ENCODE results near the gene ENC1.

The ENC1 gene

DNA sequence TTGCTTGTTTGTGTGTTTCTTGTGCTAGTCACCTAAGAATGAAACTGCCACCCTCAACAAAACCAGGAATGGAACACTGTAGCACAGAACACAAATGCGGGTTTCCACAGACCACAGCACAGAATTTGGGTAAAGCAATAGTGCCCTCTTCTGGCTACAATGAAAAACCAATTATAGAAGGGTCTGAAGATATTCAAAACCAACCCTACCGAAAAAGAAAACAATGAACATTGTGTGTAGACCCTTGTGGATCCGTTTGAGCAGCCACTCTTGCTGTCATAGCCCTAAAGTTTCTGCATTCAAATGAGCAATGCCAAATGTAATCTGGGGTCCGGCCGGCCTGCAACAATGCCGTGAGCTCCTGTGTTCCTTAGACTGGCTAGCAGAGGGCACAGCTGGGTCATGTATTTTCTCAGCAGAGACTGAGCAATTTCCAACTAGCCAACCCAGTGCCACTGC is 8.3 kb upstream of the ENC1 start:
- DNase-seq (ENCODE audit: low spot score): peak; percentile 70
- TF ChIP-seq, protein P1, sequence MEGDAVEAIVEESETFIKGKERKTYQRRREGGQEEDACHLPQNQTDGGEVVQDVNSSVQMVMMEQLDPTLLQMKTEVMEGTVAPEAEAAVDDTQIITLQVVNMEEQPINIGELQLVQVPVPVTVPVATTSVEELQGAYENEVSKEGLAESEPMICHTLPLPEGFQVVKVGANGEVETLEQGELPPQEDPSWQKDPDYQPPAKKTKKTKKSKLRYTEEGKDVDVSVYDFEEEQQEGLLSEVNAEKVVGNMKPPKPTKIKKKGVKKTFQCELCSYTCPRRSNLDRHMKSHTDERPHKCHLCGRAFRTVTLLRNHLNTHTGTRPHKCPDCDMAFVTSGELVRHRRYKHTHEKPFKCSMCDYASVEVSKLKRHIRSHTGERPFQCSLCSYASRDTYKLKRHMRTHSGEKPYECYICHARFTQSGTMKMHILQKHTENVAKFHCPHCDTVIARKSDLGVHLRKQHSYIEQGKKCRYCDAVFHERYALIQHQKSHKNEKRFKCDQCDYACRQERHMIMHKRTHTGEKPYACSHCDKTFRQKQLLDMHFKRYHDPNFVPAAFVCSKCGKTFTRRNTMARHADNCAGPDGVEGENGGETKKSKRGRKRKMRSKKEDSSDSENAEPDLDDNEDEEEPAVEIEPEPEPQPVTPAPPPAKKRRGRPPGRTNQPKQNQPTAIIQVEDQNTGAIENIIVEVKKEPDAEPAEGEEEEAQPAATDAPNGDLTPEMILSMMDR (IDR thresholded peaks at IDR 0.05; ENCODE audit: extremely low read depth, insufficient read depth, missing control alignments): peak; percentile 54
- in situ Hi-C loops (cut with MboI; ENCODE audit: low pct_unique_long_range_greater_than_20kb, low sequenced_read_pairs, unreplicated experiment): loop anchor here (5.0 to 25.0 kb wide), 2 partner anchors 612 to 747 kb away; no protein-coding TSS in a partner anchor

- TF ChIP-seq, protein P1 (IDR thresholded peaks at IDR 0.05; ENCODE audit: extremely low read depth, insufficient read depth, missing control alignments): no peak
- DNase-seq (ENCODE audit: low spot score): no peak
- in situ Hi-C loops (cut with MboI; ENCODE audit: low pct_unique_long_range_greater_than_20kb, low sequenced_read_pairs, unreplicated experiment): loop anchor here (5.0 to 25.0 kb wide), 2 partner anchors 610 to 745 kb away; no protein-coding TSS in a partner anchor
Observed at GRCh38 chr5:74647096-74647495, 6.6 kb upstream of the ENC1 start.

GRCh38 chr5:74643111-74643562 is 2.6 kb upstream of the ENC1 start:
- no peak for DNase-seq (ENCODE audit: low spot score)
- TF ChIP-seq, protein P1 (IDR thresholded peaks at IDR 0.05; ENCODE audit: extremely low read depth, insufficient read depth, missing control alignments): no peak
- in situ Hi-C loops (cut with MboI; ENCODE audit: low pct_unique_long_range_greater_than_20kb, low sequenced_read_pairs, unreplicated experiment): loop anchor here (25.0 kb wide), 1 partner anchor 606 kb away; no protein-coding TSS in a partner anchor

GRCh38 chr5:74642543-74642863 is 2.0 kb upstream of the ENC1 start:
- in situ Hi-C loops (cut with MboI; ENCODE audit: low pct_unique_long_range_greater_than_20kb, low sequenced_read_pairs, unreplicated experiment): loop anchor here (25.0 kb wide), 1 partner anchor 605 kb away; no protein-coding TSS in a partner anchor
- no peak for DNase-seq (ENCODE audit: low spot score)
- TF ChIP-seq, protein P1 (IDR thresholded peaks at IDR 0.05; ENCODE audit: extremely low read depth, insufficient read depth, missing control alignments): no peak

GRCh38 chr5:74641735-74642542 is 1.4 kb upstream of the ENC1 start:
- no peak for DNase-seq (ENCODE audit: low spot score)
- in situ Hi-C loops (cut with MboI; ENCODE audit: low pct_unique_long_range_greater_than_20kb, low sequenced_read_pairs, unreplicated experiment): loop anchor here (25.0 kb wide), 1 partner anchor 605 kb away; no protein-coding TSS in a partner anchor
- TF ChIP-seq, protein P1 (IDR thresholded peaks at IDR 0.05; ENCODE audit: extremely low read depth, insufficient read depth, missing control alignments): peak; percentile 61

DNA sequence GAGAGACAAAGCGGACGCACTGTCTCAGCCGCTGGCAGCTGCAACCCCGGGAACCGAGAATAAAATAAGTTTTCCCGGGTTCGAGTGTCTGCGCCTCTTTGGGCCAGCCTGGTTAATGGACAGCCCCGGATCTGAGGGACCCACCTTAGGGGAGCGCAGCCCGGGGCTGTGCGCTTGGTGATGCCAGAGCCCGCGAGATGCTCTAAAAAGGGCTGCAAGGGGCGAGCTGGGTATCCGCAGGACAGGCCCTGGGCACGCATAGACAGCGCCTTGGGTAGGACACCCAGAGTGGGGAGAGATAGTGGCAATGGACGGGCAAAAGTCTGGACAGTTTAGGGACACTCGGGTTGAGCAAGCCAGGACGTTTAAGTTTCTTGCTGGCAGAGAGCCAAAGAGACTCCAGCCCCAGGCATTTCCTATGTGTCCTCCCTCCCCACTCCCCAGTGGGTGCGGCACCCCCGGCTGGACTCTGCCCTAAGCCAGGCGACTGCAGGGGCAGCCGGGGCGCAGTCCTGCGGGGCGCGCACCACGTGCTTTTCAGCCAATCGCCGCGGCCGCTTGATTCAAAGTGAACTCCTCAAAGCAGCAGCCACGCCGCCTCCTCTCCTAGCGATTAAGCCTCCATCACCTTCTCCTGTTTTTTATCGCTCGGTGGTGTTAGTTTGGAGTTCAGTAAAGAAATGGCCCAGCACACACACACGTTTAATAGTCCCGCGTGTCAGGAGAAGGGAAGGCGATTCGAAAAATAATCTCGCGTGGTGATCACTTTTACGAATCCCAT is 616 bp upstream of the ENC1 start:
- DNase-seq (ENCODE audit: low spot score): peak; percentile 29
- in situ Hi-C loops (cut with MboI; ENCODE audit: low pct_unique_long_range_greater_than_20kb, low sequenced_read_pairs, unreplicated experiment): loop anchor here (25.0 kb wide), 1 partner anchor 604 kb away; no protein-coding TSS in a partner anchor
- TF ChIP-seq, protein P1 (IDR thresholded peaks at IDR 0.05; ENCODE audit: extremely low read depth, insufficient read depth, missing control alignments): no peak
